Measurements from ENCODE around the gene COL2A1.

Gene COL2A1

GRCh38 chr12:47992776-47993175 lies 11.5 kb downstream of the COL2A1 start:
- Mint-ChIP-seq H3K4me1 (ENCODE audit: low read depth) (peaks cover 24% of the 10 kb centered on the region), H3K27ac (no peak overlapping the region), H3K4me3 (no peak overlapping the region), H3K9me3 (ENCODE audit: low read depth) (no peaks in the 10 kb centered on the region), H3K27me3 (peaks cover 17% of the 10 kb centered on the region), H3K36me3 (peaks cover 3% of the 10 kb centered on the region)

GRCh38 chr12:47991106-47992061 lies 12.9 kb downstream of the COL2A1 start:
- H3K36me3 Mint-ChIP-seq = peaks cover 3% of the 10 kb centered on the region
- no peak overlapping the region for H3K4me3 Mint-ChIP-seq
- H3K27me3 Mint-ChIP-seq = peaks cover 16% of the 10 kb centered on the region
- no peaks in the 10 kb centered on the region for H3K9me3 Mint-ChIP-seq (ENCODE audit: low read depth)
- H3K4me1 Mint-ChIP-seq (ENCODE audit: low read depth) = peaks cover 26% of the 10 kb centered on the region
- no peak overlapping the region for H3K27ac Mint-ChIP-seq

GRCh38 chr12:47990351-47991105 lies 13.7 kb downstream of the COL2A1 start:
- H3K27ac Mint-ChIP-seq = peak overlapping the region; percentile 46
- peaks cover 14% of the 10 kb centered on the region for H3K27me3 Mint-ChIP-seq
- H3K4me3 Mint-ChIP-seq = peak overlapping the region; percentile 35
- H3K4me1 Mint-ChIP-seq (ENCODE audit: low read depth) = peaks cover 26% of the 10 kb centered on the region
- H3K9me3 Mint-ChIP-seq (ENCODE audit: low read depth) = no peaks in the 10 kb centered on the region
- H3K36me3 Mint-ChIP-seq = peaks cover 3% of the 10 kb centered on the region

- Mint-ChIP-seq H3K4me3 (no peak overlapping the region), H3K36me3 (no peaks in the 10 kb centered on the region), H3K4me1 (ENCODE audit: low read depth) (peaks cover 26% of the 10 kb centered on the region), H3K27ac (peak overlapping the region; percentile 46), H3K27me3 (peaks cover 9% of the 10 kb centered on the region), H3K9me3 (ENCODE audit: low read depth) (no peaks in the 10 kb centered on the region)
Measured at GRCh38 chr12:47989666-47990065, 14.6 kb downstream of the COL2A1 start.

GRCh38 chr12:47989023-47989417 lies 15.3 kb downstream of the COL2A1 start:
- Mint-ChIP-seq H3K27ac (no peak overlapping the region), H3K36me3 (no peaks in the 10 kb centered on the region)

GRCh38 chr12:47988073-47989022 lies 15.9 kb downstream of the COL2A1 start:
- Mint-ChIP-seq H3K36me3 (no peaks in the 10 kb centered on the region), H3K4me3 (no peak overlapping the region), H3K9me3 (ENCODE audit: low read depth) (no peaks in the 10 kb centered on the region), H3K27ac (no peak overlapping the region), H3K27me3 (peaks cover 4% of the 10 kb centered on the region), H3K4me1 (ENCODE audit: low read depth) (peaks cover 26% of the 10 kb centered on the region)

More at GRCh38 chr12:47989023-47989417, 15.3 kb downstream of the COL2A1 start:
- peaks cover 7% of the 10 kb centered on the region for H3K27me3 Mint-ChIP-seq
- H3K4me1 Mint-ChIP-seq (ENCODE audit: low read depth) = peaks cover 26% of the 10 kb centered on the region
- H3K4me3 Mint-ChIP-seq = no peak overlapping the region
- H3K9me3 Mint-ChIP-seq (ENCODE audit: low read depth) = no peaks in the 10 kb centered on the region

- peaks cover 4% of the 10 kb centered on the region for H3K27me3 Mint-ChIP-seq
- no peak overlapping the region for H3K4me3 Mint-ChIP-seq
- H3K27ac Mint-ChIP-seq = no peak overlapping the region
- no peaks in the 10 kb centered on the region for H3K9me3 Mint-ChIP-seq (ENCODE audit: low read depth)
- no peaks in the 10 kb centered on the region for H3K36me3 Mint-ChIP-seq
- peaks cover 26% of the 10 kb centered on the region for H3K4me1 Mint-ChIP-seq (ENCODE audit: low read depth)
Measured at GRCh38 chr12:47987411-47988072, 16.7 kb downstream of the COL2A1 start.

GRCh38 chr12:47986832-47987231 lies 17.4 kb downstream of the COL2A1 start:
- Mint-ChIP-seq H3K4me1 (ENCODE audit: low read depth) (peaks cover 26% of the 10 kb centered on the region), H3K4me3 (no peak overlapping the region), H3K27me3 (peaks cover 4% of the 10 kb centered on the region), H3K27ac (no peak overlapping the region), H3K9me3 (ENCODE audit: low read depth) (no peaks in the 10 kb centered on the region), H3K36me3 (no peaks in the 10 kb centered on the region)

GRCh38 chr12:47986291-47986660 lies 18.0 kb downstream of the COL2A1 start:
- no peak overlapping the region for H3K27ac Mint-ChIP-seq
- no peak overlapping the region for H3K4me3 Mint-ChIP-seq
- H3K4me1 Mint-ChIP-seq (ENCODE audit: low read depth) = peaks cover 24% of the 10 kb centered on the region
- H3K9me3 Mint-ChIP-seq (ENCODE audit: low read depth) = no peaks in the 10 kb centered on the region
- no peaks in the 10 kb centered on the region for H3K36me3 Mint-ChIP-seq
- H3K27me3 Mint-ChIP-seq = peaks cover 4% of the 10 kb centered on the region

GRCh38 chr12:47985596-47986290 lies 18.5 kb downstream of the COL2A1 start:
- peaks cover 4% of the 10 kb centered on the region for H3K27me3 Mint-ChIP-seq

GRCh38 chr12:47984331-47984801 lies 19.9 kb downstream of the COL2A1 start:
- H3K4me1 Mint-ChIP-seq (ENCODE audit: low read depth) = peaks cover 6% of the 10 kb centered on the region
- peaks cover 4% of the 10 kb centered on the region for H3K27me3 Mint-ChIP-seq
- no peak overlapping the region for H3K27ac Mint-ChIP-seq
- H3K4me3 Mint-ChIP-seq = no peak overlapping the region
- no peaks in the 10 kb centered on the region for H3K36me3 Mint-ChIP-seq
- H3K9me3 Mint-ChIP-seq (ENCODE audit: low read depth) = no peaks in the 10 kb centered on the region

More at GRCh38 chr12:47985596-47986290, 18.5 kb downstream of the COL2A1 start:
- no peaks in the 10 kb centered on the region for H3K9me3 Mint-ChIP-seq (ENCODE audit: low read depth)
- no peaks in the 10 kb centered on the region for H3K36me3 Mint-ChIP-seq
- H3K4me1 Mint-ChIP-seq (ENCODE audit: low read depth) = peaks cover 20% of the 10 kb centered on the region
- H3K4me3 Mint-ChIP-seq = no peak overlapping the region
- no peak overlapping the region for H3K27ac Mint-ChIP-seq

GRCh38 chr12:47983541-47984115 lies 20.6 kb downstream of the COL2A1 start:
- Mint-ChIP-seq H3K4me3 (no peak overlapping the region), H3K36me3 (no peaks in the 10 kb centered on the region), H3K27ac (no peak overlapping the region), H3K9me3 (ENCODE audit: low read depth) (no peaks in the 10 kb centered on the region), H3K27me3 (peaks cover 4% of the 10 kb centered on the region), H3K4me1 (ENCODE audit: low read depth) (peaks cover 2% of the 10 kb centered on the region)

- no peak overlapping the region for H3K27ac Mint-ChIP-seq
- no peaks in the 10 kb centered on the region for H3K36me3 Mint-ChIP-seq
- peaks cover 2% of the 10 kb centered on the region for H3K4me1 Mint-ChIP-seq (ENCODE audit: low read depth)
- H3K27me3 Mint-ChIP-seq = peaks cover 4% of the 10 kb centered on the region
- H3K4me3 Mint-ChIP-seq = no peak overlapping the region
- no peaks in the 10 kb centered on the region for H3K9me3 Mint-ChIP-seq (ENCODE audit: low read depth)
Measured at GRCh38 chr12:47982770-47983169, 21.5 kb downstream of the COL2A1 start.

Measured in activated naive CD8-positive, alpha-beta T cell (primary cell).